GM12878 (cell line): ENCODE measurements around the gene COG7. TPM values are rescaled to one million over a fixed set of nuclear protein-coding genes. Genes with fewer than 3 reads are reported as not detected.

Experiments
- ATAC-seq: fragments of 200-7000 bp; cut with Tn5 transposase; 3 replicates; pipeline ENCODE4 v1.9.1; 2020; ENCODE audit warnings: mild to moderate bottlenecking, moderate library complexity
- BruUV-seq: library from RNA; stranded (reverse); fragments of 400-500 nt; replicated peaks from 2 replicates; lab custom pipeline; 2021; lab: Mats Ljungman, UMichigan
- CTCF ChIA-PET: fragments of 300-600 bp; sonication (Branson Sonifier 250); formaldehyde crosslinking; extraction: SDS; loops from one replicate; lab custom pipeline; 2021; ENCODE audit warnings: inconsistent platforms; lab: Yijun Ruan, JAX
- POLR2A ChIA-PET: fragments of 350-600 bp; formaldehyde crosslinking; extraction: SDS; loops from one replicate; lab custom pipeline; 2021; ENCODE audit warnings: inconsistent platforms; lab: Charles Lee
- RAD21 ChIA-PET: fragments of 300-600 bp; sonication (Branson Sonifier 250); formaldehyde crosslinking; loops from one replicate; lab custom pipeline; 2023; ENCODE audit warnings: antibody characterized with exemption; ENCODE audit not compliant: unreplicated experiment; lab: Charles Lee
- SMC1A ChIA-PET: fragments of 300-600 bp; sonication (Branson Sonifier 250); formaldehyde crosslinking; loops from one replicate; lab custom pipeline; 2023; ENCODE audit not compliant: unreplicated experiment, uncharacterized antibody; lab: Charles Lee
- DNase-seq: peaks from one replicate; pipeline ENCODE4 v3.0.0-alpha.2; 2011; ENCODE audit warnings: low read depth, low spot score
- FAIRE-seq: peaks from 3 replicates; lab custom pipeline; 2011; peaks lifted over from hg19 to GRCh38; lab: Jason Lieb, UNC
- H2AFZ ChIP-seq: 2 replicates; pipeline ENCODE4 v1.6.0; 2011; ENCODE audit warnings: low read depth, low read length, control low read depth; ENCODE audit not compliant: control insufficient read depth
- H3K27ac ChIP-seq: 2 replicates; pipeline ENCODE4 v1.5.1; 2011; ENCODE audit warnings: control low read depth; ENCODE audit not compliant: control insufficient read depth, insufficient read depth
- H3K27me3 ChIP-seq, 2 experiments: replicated peaks in 1 of 2; 2 replicates each; pipeline versions ENCODE4 v1.6.0 to v1.6.1; 2011; ENCODE audit warnings: low read length in 1 of 2; ENCODE audit not compliant: control insufficient read depth in 2 of 2, insufficient read depth in 2 of 2
- H3K36me3 ChIP-seq, 2 experiments: 2 replicates each; pipeline ENCODE4 v1.5.1; 2011; ENCODE audit warnings: low read length in 1 of 2; ENCODE audit not compliant: control insufficient read depth in 2 of 2, insufficient read depth in 2 of 2
- H3K4me1 ChIP-seq: 2 replicates; pipeline ENCODE4 v1.6.1; 2011; ENCODE audit warnings: mild to moderate bottlenecking, low read length, moderate library complexity, mixed read lengths; ENCODE audit not compliant: control insufficient read depth, insufficient read depth
- H3K4me2 ChIP-seq: 2 replicates; pipeline ENCODE4 v1.6.0; 2011; ENCODE audit warnings: control low read depth; ENCODE audit not compliant: control insufficient read depth, insufficient read depth
- H3K4me3 ChIP-seq: fragments of 200-600 bp; sonication (generic); 2 replicates; pipeline ENCODE4 v1.5.1; 2016
- H3K79me2 ChIP-seq: 2 replicates; pipeline ENCODE4 v1.6.0; 2011; ENCODE audit warnings: low read length; ENCODE audit not compliant: control insufficient read depth, insufficient read depth
- H3K9ac ChIP-seq: 2 replicates; pipeline ENCODE4 v1.8.0; 2011; ENCODE audit warnings: low read length, control low read depth, mixed read lengths; ENCODE audit not compliant: control insufficient read depth, insufficient read depth
- H3K9me3 ChIP-seq: replicated peaks from 3 replicates; pipeline ENCODE4 v1.5.1; 2011; ENCODE audit warnings: mild to moderate bottlenecking, low read length; ENCODE audit not compliant: control insufficient read depth, insufficient read depth
- H4K20me1 ChIP-seq: 2 replicates; pipeline ENCODE4 v1.6.0; 2011; ENCODE audit not compliant: control insufficient read depth, insufficient read depth
- CHD1 ChIP-seq: IDR thresholded peaks from 2 replicates; pipeline ENCODE4 v1.6.1; 2012; ENCODE audit warnings: low read depth, low read length, improper control_type of control experiment
- HDGF ChIP-seq: fragments of 450-650 bp; IDR thresholded peaks from 2 replicates; pipeline ENCODE4 v1.6.1; 2016; ENCODE audit warnings: antibody characterized with exemption
- KAT2A ChIP-seq: conservative IDR thresholded peaks from 2 replicates; pipeline ENCODE4 v1.6.1; 2011; ENCODE audit warnings: low read depth, low read length; ENCODE audit not compliant: control insufficient read depth
- KDM1A ChIP-seq: fragments of 200-600 bp; sonication (generic); IDR thresholded peaks from 2 replicates; pipeline ENCODE4 v1.6.1; 2016; ENCODE audit warnings: borderline replicate concordance
- MEF2A ChIP-seq: IDR thresholded peaks from 2 replicates; pipeline ENCODE4 v1.6.1; 2011; ENCODE audit warnings: low read depth, mild to moderate bottlenecking, low read length, moderate library complexity; ENCODE audit not compliant: insufficient read depth
- PAX5 ChIP-seq: IDR thresholded peaks from 2 replicates; pipeline ENCODE4 v1.6.1; 2011; ENCODE audit warnings: low read depth, low read length, borderline replicate concordance
- RFX5 ChIP-seq: IDR thresholded peaks from 2 replicates; pipeline ENCODE4 v1.6.1; 2011; ENCODE audit warnings: low read depth, low read length, improper control_type of control experiment
- WGBS: methylation state at CpG from one replicate; pipeline ENCODE4 v1.1.6; 2016; ENCODE audit warnings: low lambda C conversion rate; ENCODE audit not compliant: insufficient replicate concordance, insufficient coverage; ENCODE audit errors: missing lambda C conversion rate; 5-methylcytosine and 5-hydroxymethylcytosine counted together
- in situ Hi-C: fragments of 300-500 bp; cut with MboI; formaldehyde crosslinking; loops from 9 replicates; pipeline ENCODE4 v1.14.3; 2018; ENCODE audit warnings: mixed read lengths
- intact Hi-C: fragments of 100-400 bp; cut with micrococcal nuclease; formaldehyde crosslinking; loops from one replicate; pipeline ENCODE4 v1.14.2; 2022; ENCODE audit not compliant: unreplicated experiment
- polyA plus RNA-seq, 11 experiments: library from polyadenylated mRNA; depleted of rRNA in 4 of 11; unstranded in 6 of 11; stranded (reverse) in 5 of 11; fragments of >200 nt; fragmentation: Nextera tagmentation in 4 of 11; fragmentation: Illumina TruSeq in 1 of 11; extraction: Ambion mirVana in 4 of 11; extraction: Trizol in 1 of 11; gene quantifications; 1 replicate in 1 of 11; 2 replicates in 10 of 11; pipeline versions ENCODE4 v1.2.1 to v1.2.3, GENCODE V29; 2011 to 2016; ENCODE audit warnings: inconsistent platforms in 2 of 11, missing spikeins in 2 of 11, low read depth in 1 of 11
- total RNA-seq, 4 experiments: library from RNA; depleted of rRNA in 3 of 4; stranded (reverse); fragments of >200 nt in 3 of 4; fragmentation: Illumina TruSeq in 1 of 4; extraction: Trizol in 1 of 4; gene quantifications; 2 replicates each; pipeline versions ENCODE4 v1.2.1 to v1.2.3, GENCODE V29; 2013 to 2021
- TF ChIP-seq, protein P1 (sequence below): fragments of 450-650 bp; IDR thresholded peaks from 2 replicates; pipeline ENCODE4 v1.6.1; 2016; ENCODE audit warnings: mild to moderate bottlenecking
- TF ChIP-seq, protein P2 (sequence below): fragments of 450-650 bp; IDR thresholded peaks from 2 replicates; pipeline ENCODE4 v1.6.1; 2018; ENCODE audit warnings: borderline replicate concordance, mild to moderate bottlenecking; ENCODE audit not compliant: partially characterized antibody
- TF ChIP-seq, protein P3 (sequence below): fragments of 450-650 bp; formaldehyde crosslinking; IDR thresholded peaks from 2 replicates; pipeline ENCODE4 v1.4.0; 2020; ENCODE audit warnings: mild to moderate bottlenecking, moderate library complexity

Gene COG7
- total and polyA plus RNA-seq, 10 of the 15 experiments (the other 5 are each of a cell fraction or from before 2014, with no cell fraction given), result 2.9 to 24.0 (median 10.0) TPM

DNA sequence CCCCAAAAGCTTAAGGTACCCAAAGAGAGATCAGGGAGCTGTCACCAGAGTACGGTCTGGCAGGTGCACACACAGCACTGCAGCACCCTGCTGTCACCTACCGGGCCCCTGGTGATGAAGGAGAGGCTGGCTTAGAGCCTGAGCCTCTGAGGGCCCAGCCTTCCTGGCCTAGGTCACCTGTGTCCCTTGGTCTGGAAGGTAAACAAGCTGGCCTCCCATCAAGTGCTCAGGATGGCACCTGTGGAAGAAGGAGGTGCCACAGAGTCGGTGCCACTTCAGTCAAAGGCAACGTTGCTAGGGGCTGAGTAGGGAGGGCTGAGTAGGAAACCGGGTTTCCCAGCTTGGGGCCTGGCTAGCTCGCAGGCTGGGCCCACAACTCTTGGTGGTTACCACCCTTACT, 70.7 kb downstream of the COG7 start:
- no TSS peak for BruUV-seq
- Histone ChIP-seq H3K4me1 (no peaks in the 10 kb centered on the region), H3K9me3 (no peaks in the 10 kb centered on the region), H3K9ac (no peak overlapping the region), H3K4me2 (no peak overlapping the region), H3K79me2 (no peaks in the 10 kb centered on the region), H2AFZ (no peak overlapping the region), H3K36me3 (no peaks in the 10 kb centered on the region), H3K4me3 (no peak overlapping the region), H3K27ac (no peak overlapping the region), H3K27me3 (no peaks in the 10 kb centered on the region; a peak in 1 of 4 replicates), H4K20me1 (no peaks in the 10 kb centered on the region)
- in situ Hi-C loops, result no loop called here
- DNase-seq, result no peak
- ChIA-PET SMC1A (interaction anchor here (0.6 to 1.8 kb wide), 4 partner anchors 9 to 482 kb away, joined by 3 to 7 read pairs (median 4); no protein-coding TSS in a partner anchor), POLR2A (interaction anchor here (1.4 kb wide), 1 partner anchor 44 kb away, joined by 3 read pairs; no protein-coding TSS in a partner anchor), RAD21 (interaction anchor here (0.8 kb wide), 1 partner anchor 51 kb away, joined by 4 read pairs; no protein-coding TSS in a partner anchor), CTCF (interaction anchor here (1.0 to 2.5 kb wide), 2 partner anchors 14 to 53 kb away, joined by 3 to 13 read pairs; no protein-coding TSS in a partner anchor)
- WGBS, result 63% methylated on average over 6 of the region's 6 CpGs
- no peak for ATAC-seq
- intact Hi-C loops, result no loop called here
- no peak for FAIRE-seq
- TF ChIP-seq CHD1 (no peak), HDGF (no peak), PAX5 (no peak), KAT2A (no peak), RFX5 (no peak), MEF2A (no peak), KDM1A (no peak)
- TF ChIP-seq, protein P1, sequence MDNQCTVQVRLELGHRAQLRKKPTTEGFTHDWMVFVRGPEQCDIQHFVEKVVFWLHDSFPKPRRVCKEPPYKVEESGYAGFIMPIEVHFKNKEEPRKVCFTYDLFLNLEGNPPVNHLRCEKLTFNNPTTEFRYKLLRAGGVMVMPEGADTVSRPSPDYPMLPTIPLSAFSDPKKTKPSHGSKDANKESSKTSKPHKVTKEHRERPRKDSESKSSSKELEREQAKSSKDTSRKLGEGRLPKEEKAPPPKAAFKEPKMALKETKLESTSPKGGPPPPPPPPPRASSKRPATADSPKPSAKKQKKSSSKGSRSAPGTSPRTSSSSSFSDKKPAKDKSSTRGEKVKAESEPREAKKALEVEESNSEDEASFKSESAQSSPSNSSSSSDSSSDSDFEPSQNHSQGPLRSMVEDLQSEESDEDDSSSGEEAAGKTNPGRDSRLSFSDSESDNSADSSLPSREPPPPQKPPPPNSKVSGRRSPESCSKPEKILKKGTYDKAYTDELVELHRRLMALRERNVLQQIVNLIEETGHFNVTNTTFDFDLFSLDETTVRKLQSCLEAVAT, result no peak
- TF ChIP-seq, protein P2, sequence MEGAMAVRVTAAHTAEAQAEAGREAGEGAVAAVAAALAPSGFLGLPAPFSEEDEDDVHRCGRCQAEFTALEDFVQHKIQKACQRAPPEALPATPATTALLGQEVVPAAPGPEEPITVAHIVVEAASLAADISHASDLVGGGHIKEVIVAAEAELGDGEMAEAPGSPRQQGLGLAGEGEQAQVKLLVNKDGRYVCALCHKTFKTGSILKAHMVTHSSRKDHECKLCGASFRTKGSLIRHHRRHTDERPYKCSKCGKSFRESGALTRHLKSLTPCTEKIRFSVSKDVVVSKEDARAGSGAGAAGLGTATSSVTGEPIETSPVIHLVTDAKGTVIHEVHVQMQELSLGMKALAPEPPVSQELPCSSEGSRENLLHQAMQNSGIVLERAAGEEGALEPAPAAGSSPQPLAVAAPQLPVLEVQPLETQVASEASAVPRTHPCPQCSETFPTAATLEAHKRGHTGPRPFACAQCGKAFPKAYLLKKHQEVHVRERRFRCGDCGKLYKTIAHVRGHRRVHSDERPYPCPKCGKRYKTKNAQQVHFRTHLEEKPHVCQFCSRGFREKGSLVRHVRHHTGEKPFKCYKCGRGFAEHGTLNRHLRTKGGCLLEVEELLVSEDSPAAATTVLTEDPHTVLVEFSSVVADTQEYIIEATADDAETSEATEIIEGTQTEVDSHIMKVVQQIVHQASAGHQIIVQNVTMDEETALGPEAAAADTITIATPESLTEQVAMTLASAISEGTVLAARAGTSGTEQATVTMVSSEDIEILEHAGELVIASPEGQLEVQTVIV, result no peak
- TF ChIP-seq, protein P3, sequence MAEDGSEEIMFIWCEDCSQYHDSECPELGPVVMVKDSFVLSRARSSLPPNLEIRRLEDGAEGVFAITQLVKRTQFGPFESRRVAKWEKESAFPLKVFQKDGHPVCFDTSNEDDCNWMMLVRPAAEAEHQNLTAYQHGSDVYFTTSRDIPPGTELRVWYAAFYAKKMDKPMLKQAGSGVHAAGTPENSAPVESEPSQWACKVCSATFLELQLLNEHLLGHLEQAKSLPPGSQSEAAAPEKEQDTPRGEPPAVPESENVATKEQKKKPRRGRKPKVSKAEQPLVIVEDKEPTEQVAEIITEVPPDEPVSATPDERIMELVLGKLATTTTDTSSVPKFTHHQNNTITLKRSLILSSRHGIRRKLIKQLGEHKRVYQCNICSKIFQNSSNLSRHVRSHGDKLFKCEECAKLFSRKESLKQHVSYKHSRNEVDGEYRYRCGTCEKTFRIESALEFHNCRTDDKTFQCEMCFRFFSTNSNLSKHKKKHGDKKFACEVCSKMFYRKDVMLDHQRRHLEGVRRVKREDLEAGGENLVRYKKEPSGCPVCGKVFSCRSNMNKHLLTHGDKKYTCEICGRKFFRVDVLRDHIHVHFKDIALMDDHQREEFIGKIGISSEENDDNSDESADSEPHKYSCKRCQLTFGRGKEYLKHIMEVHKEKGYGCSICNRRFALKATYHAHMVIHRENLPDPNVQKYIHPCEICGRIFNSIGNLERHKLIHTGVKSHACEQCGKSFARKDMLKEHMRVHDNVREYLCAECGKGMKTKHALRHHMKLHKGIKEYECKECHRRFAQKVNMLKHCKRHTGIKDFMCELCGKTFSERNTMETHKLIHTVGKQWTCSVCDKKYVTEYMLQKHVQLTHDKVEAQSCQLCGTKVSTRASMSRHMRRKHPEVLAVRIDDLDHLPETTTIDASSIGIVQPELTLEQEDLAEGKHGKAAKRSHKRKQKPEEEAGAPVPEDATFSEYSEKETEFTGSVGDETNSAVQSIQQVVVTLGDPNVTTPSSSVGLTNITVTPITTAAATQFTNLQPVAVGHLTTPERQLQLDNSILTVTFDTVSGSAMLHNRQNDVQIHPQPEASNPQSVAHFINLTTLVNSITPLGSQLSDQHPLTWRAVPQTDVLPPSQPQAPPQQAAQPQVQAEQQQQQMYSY (CRISPR knock-in tag), result no peak
